K562 (cell line): ENCODE results near the gene ICAM3. TPM values are rescaled to one million over a fixed set of nuclear protein-coding genes. Genes with fewer than 3 reads are reported as not detected.

ENCODE experiments used
- ARHGAP35 ChIP-seq: fragments of 450-650 bp; IDR thresholded peaks from 2 replicates; pipeline ENCODE4 v1.6.1; 2018; ENCODE audit not compliant: partially characterized antibody
- BCL6 ChIP-seq: fragments of 250-450 bp; sonication (Bioruptor Pico); IDR thresholded peaks from 2 replicates; pipeline ENCODE4 v1.4.0; 2020
- BDP1 ChIP-seq: IDR thresholded peaks from 3 replicates; pipeline ENCODE4 v1.6.1; 2011; ENCODE audit not compliant: insufficient read length, insufficient read depth
- EGR1 ChIP-seq: fragments of 450-650 bp; conservative IDR thresholded peaks from 2 replicates; pipeline ENCODE4 v1.6.1; 2017; ENCODE audit warnings: mild to moderate bottlenecking
- GABPA ChIP-seq: fragments of 200-800 bp; sonication (Bioruptor generic); conservative IDR thresholded peaks from 2 replicates; pipeline ENCODE4 v1.6.1; 2016; ENCODE audit warnings: low read depth, missing genetic modification characterization, missing compliant biosample characterization
- GATAD2A ChIP-seq: fragments of 450-650 bp; IDR thresholded peaks from 2 replicates; pipeline ENCODE4 v1.6.1; 2017
- HDAC6 ChIP-seq: IDR thresholded peaks from 2 replicates; pipeline ENCODE4 v1.6.1; 2012; ENCODE audit warnings: low read depth, mild to moderate bottlenecking, control low read depth, inconsistent platforms, low read length, moderate library complexity
- KDM4B ChIP-seq, 2 experiments: fragments of 450-650 bp in 1 of 2; sonication (generic) in 1 of 2; IDR thresholded peaks; 2 replicates each; pipeline ENCODE4 v1.6.1; 2016 to 2017; ENCODE audit warnings: borderline replicate concordance in 2 of 2, antibody characterized with exemption in 1 of 2, low read depth in 1 of 2, mild to moderate bottlenecking in 1 of 2
- MAZ ChIP-seq, 2 experiments: fragments of 450-650 bp in 1 of 2; sonication (generic) in 1 of 2; formaldehyde crosslinking; IDR thresholded peaks in 1 of 2; conservative IDR thresholded peaks in 1 of 2; 2 replicates each; pipeline versions ENCODE4 v1.4.0 to v1.5.0; 2020; ENCODE audit warnings: mild to moderate bottlenecking in 1 of 2, missing genetic modification reagents in 1 of 2
- MBD1 ChIP-seq: fragments of 250-450 bp; sonication (Bioruptor Pico); IDR thresholded peaks from 2 replicates; pipeline ENCODE4 v1.8.0; 2022; ENCODE audit warnings: inconsistent platforms
- MBD2 ChIP-seq: sonication (generic); IDR thresholded peaks from 2 replicates; pipeline ENCODE4 v1.6.1; 2016; ENCODE audit warnings: low read depth, borderline replicate concordance
- NFE2L1 ChIP-seq: fragments of 450-650 bp; IDR thresholded peaks from 2 replicates; pipeline ENCODE4 v1.6.1; 2016; ENCODE audit warnings: missing genetic modification characterization, low read depth, mild to moderate bottlenecking, missing compliant biosample characterization, moderate library complexity, borderline replicate concordance
- NR1H2 ChIP-seq: sonication (generic); formaldehyde crosslinking; IDR thresholded peaks from 2 replicates; pipeline ENCODE4 v1.4.0; 2020; ENCODE audit warnings: mild to moderate bottlenecking, missing genetic modification reagents
- PRPF4 ChIP-seq: fragments of 200-400 bp; formaldehyde crosslinking; IDR thresholded peaks from one replicate; pipeline ENCODE4 v1.6.1; 2017; ENCODE audit warnings: low read length, low read depth, mild to moderate bottlenecking; ENCODE audit not compliant: insufficient read depth, poor library complexity, severe bottlenecking
- RBM39 ChIP-seq: fragments of 200-400 bp; formaldehyde crosslinking; optimal IDR thresholded peaks from 2 replicates; pipeline ENCODE3; 2018; ENCODE audit warnings: low read depth, low read length
- RUNX1 ChIP-seq: sonication (generic); IDR thresholded peaks from 2 replicates; pipeline ENCODE4 v1.6.1; 2016; ENCODE audit warnings: antibody characterized with exemption, low read depth
- SMC3 ChIP-seq: conservative IDR thresholded peaks from 2 replicates; pipeline ENCODE4 v1.6.1; 2011; ENCODE audit warnings: low read depth, low read length, improper control_type of control experiment; ENCODE audit not compliant: insufficient read depth
- TBP ChIP-seq: optimal IDR thresholded peaks from 2 replicates; pipeline ENCODE3; 2011; ENCODE audit warnings: low read depth, low read length, improper control_type of control experiment
- TCF7L2 ChIP-seq: fragments of 150-350 bp; IDR thresholded peaks from 2 replicates; pipeline ENCODE4 v1.6.1; 2016; ENCODE audit warnings: low read depth, mild to moderate bottlenecking, low read length, moderate library complexity
- TOE1 ChIP-seq, 2 experiments: fragments of 450-650 bp in 1 of 2; sonication (generic) in 1 of 2; formaldehyde crosslinking in 1 of 2; IDR thresholded peaks; 2 replicates each; pipeline versions ENCODE4 v1.7.1 to v1.8.0; 2016 to 2022; ENCODE audit warnings: borderline replicate concordance in 2 of 2, mild to moderate bottlenecking in 2 of 2, antibody characterized with exemption in 1 of 2, inconsistent platforms in 1 of 2, low read depth in 1 of 2, missing genetic modification reagents in 1 of 2, moderate library complexity in 1 of 2
- YBX1 ChIP-seq: fragments of 450-650 bp; IDR thresholded peaks from 2 replicates; pipeline ENCODE4 v1.7.1; 2016; ENCODE audit warnings: mild to moderate bottlenecking
- ZBTB2 ChIP-seq: fragments of 450-650 bp; IDR thresholded peaks from 2 replicates; pipeline ENCODE4 v1.6.1; 2016; ENCODE audit warnings: antibody characterized with exemption
- ZC3H11A ChIP-seq: IDR thresholded peaks from 2 replicates; pipeline ENCODE4 v1.6.1; 2012; ENCODE audit warnings: low read depth, low read length, improper control_type of control experiment
- ZNF561 ChIP-seq: fragments of 450-650 bp; formaldehyde crosslinking; conservative IDR thresholded peaks from 2 replicates; pipeline ENCODE4 v1.4.0; 2020; ENCODE audit warnings: mild to moderate bottlenecking, moderate library complexity
- ZNF780A ChIP-seq: fragments of 250-450 bp; sonication (Bioruptor Pico); IDR thresholded peaks from 2 replicates; pipeline ENCODE4 v1.5.0; 2021; ENCODE audit warnings: mild to moderate bottlenecking
- polyA plus RNA-seq, 8 experiments: library from polyadenylated mRNA; depleted of rRNA in 4 of 8; stranded (reverse) in 5 of 8; unstranded in 3 of 8; fragments of >200 nt; fragmentation: Nextera tagmentation in 2 of 8; fragmentation: Illumina TruSeq in 1 of 8; extraction: Ambion mirVana in 2 of 8; extraction: Trizol in 1 of 8; gene quantifications; 2 replicates each; pipeline versions ENCODE4 v1.2.1 to v1.2.3, GENCODE V29; 2011 to 2014; ENCODE audit warnings: inconsistent platforms in 1 of 8, missing spikeins in 1 of 8
- total RNA-seq, 7 experiments: library from RNA; depleted of rRNA in 6 of 7; stranded (reverse); fragments of >200 nt in 6 of 7; fragmentation: Illumina TruSeq in 2 of 7; extraction: Trizol in 2 of 7; gene quantifications; 2 replicates each; pipeline versions ENCODE4 v1.2.1 to v1.2.3, GENCODE V29; 2011 to 2021; ENCODE audit warnings: low replicate concordance in 1 of 7

Gene ICAM3
- total and polyA plus RNA-seq, 9 of the 15 experiments (the other 6 are each of a cell fraction or from before 2014, with no cell fraction given): 6.5 to 39.5 (median 24.2) TPM

- TF ChIP-seq BCL6 (no peak), BDP1 (no peak), RBM39 (no peak), NR1H2 (CRISPR knock-in tag) (0 out of 2 replicates have a peak, but pooled peaks have one; percentile 42), TOE1 (IDR thresholded peaks at IDR 0.05; ENCODE audit: borderline replicate concordance) (peak; percentile 100), TOE1 (CRISPR knock-in tag; IDR thresholded peaks at IDR 0.05; ENCODE audit: borderline replicate concordance, low read depth) (no peak), PRPF4 (no peak), HDAC6 (no peak), ZBTB2 (peak; percentile 79), SMC3 (no peak), ARHGAP35 (no peak), ZNF561 (no peak), ZNF780A (CRISPR knock-in tag) (peak; percentile 80; the same call in 1 of the 2 replicates), GATAD2A (no peak), ZC3H11A (no peak), TCF7L2 (no peak), EGR1 (no peak; the same call in 1 of the 2 replicates), RUNX1 (no peak; the same call in 1 of the 2 replicates), YBX1 (no peak), GABPA (tag) (no peak; the same call in 1 of the 2 replicates), MBD2 (0 out of 2 replicates have a peak, but pooled peaks have one; percentile 38), TBP (no peak), MAZ (CRISPR knock-in tag; conservative IDR thresholded peaks at IDR 0.05 in 1 of 2, IDR thresholded peaks at IDR 0.05 in 1 of 2) (peak; percentile 56 to 62; a peak in 3 of 4 replicates), MBD1 (no peak), NFE2L1 (tag) (no peak), KDM4B (IDR thresholded peaks at IDR 0.05; ENCODE audit: borderline replicate concordance in 2 of 2, low read depth in 1 of 2) (0 out of 4 replicates have a peak, but pooled peaks of 1 of the 2 experiments have one; percentile 63)
These were observed 23.8 kb downstream of the ICAM3 start, which contains the start of gene FDX2 (continued) for GRCh38 chr19:10315335-10316214.
